CD14-positive monocyte (primary cell): ENCODE results near the gene FAM234A. TPM values are rescaled to one million over a fixed set of nuclear protein-coding genes. Genes with fewer than 3 reads are reported as not detected.

ENCODE experiments used
- DNase-seq, 3 donors: peaks; one replicate each; pipeline ENCODE4 v3.0.0-alpha.2; 2011 to 2022
- H2AFZ ChIP-seq: 2 replicates; pipeline ENCODE4 v1.6.0; 2012; ENCODE audit warnings: mild to moderate bottlenecking, low read depth, low read length, inconsistent platforms; ENCODE audit not compliant: insufficient read depth, poor library complexity, severe bottlenecking
- H3K27ac ChIP-seq, 2 donors: 1 replicate in 1 of 2; 2 replicates in 1 of 2; pipeline ENCODE4 v1.5.1; 2012 to 2013; ENCODE audit warnings: low read length in 2 of 2, control low read depth in 1 of 2, inconsistent platforms in 1 of 2, low read depth in 1 of 2, mild to moderate bottlenecking in 1 of 2
- H3K27me3 ChIP-seq, 2 donors: one replicate each; pipeline versions ENCODE4 v1.6.0 to v1.6.1; 2011 to 2013; ENCODE audit warnings: low read length in 2 of 2; ENCODE audit not compliant: control insufficient read depth in 2 of 2, insufficient read depth in 2 of 2
- H3K36me3 ChIP-seq, 2 donors: replicated peaks in 1 of 2; 1 replicate in 1 of 2; 2 replicates in 1 of 2; pipeline versions ENCODE4 v1.5.1 to v1.6.1; 2012 to 2013; ENCODE audit warnings: low read length in 2 of 2, control low read depth in 1 of 2, inconsistent platforms in 1 of 2, mild to moderate bottlenecking in 1 of 2; ENCODE audit not compliant: insufficient read depth in 2 of 2, control insufficient read depth in 1 of 2
- H3K4me1 ChIP-seq, 2 donors: 1 replicate in 1 of 2; 2 replicates in 1 of 2; pipeline versions ENCODE4 v1.5.1 to v1.6.1; 2012 to 2013; ENCODE audit warnings: low read length in 2 of 2, control low read depth in 1 of 2, inconsistent platforms in 1 of 2, mild to moderate bottlenecking in 1 of 2, moderate library complexity in 1 of 2; ENCODE audit not compliant: insufficient read depth in 2 of 2, control insufficient read depth in 1 of 2
- H3K4me2 ChIP-seq: replicated peaks from 2 replicates; pipeline ENCODE3; 2012; ENCODE audit warnings: low read length, moderate library complexity, mild to moderate bottlenecking; ENCODE audit not compliant: poor library complexity, severe bottlenecking; ENCODE audit errors: extremely low read depth
- H3K4me3 ChIP-seq, 3 experiments: fragments of 200-600 bp in 1 of 3; sonication (generic) in 1 of 3; replicated peaks in 1 of 3; 1 replicate in 2 of 3; 2 replicates in 1 of 3; pipeline ENCODE4 v1.5.1; 2011 to 2013; ENCODE audit warnings: low read length in 3 of 3, mild to moderate bottlenecking in 3 of 3, control low read depth in 2 of 3, low read depth in 2 of 3, inconsistent platforms in 1 of 3, moderate library complexity in 1 of 3
- H3K79me2 ChIP-seq: 2 replicates; pipeline ENCODE4 v1.6.0; 2012; ENCODE audit warnings: mild to moderate bottlenecking, control low read depth, inconsistent platforms, low read length, moderate library complexity; ENCODE audit not compliant: insufficient read depth
- H3K9ac ChIP-seq: 2 replicates; pipeline ENCODE4 v1.6.0; 2017; ENCODE audit warnings: low read length, mild to moderate bottlenecking; ENCODE audit not compliant: insufficient read depth, poor library complexity, severe bottlenecking
- H3K9me3 ChIP-seq, 2 donors: replicated peaks in 1 of 2; 1 replicate in 1 of 2; 2 replicates in 1 of 2; pipeline versions ENCODE4 v1.5.1 to v1.6.1; 2012 to 2013; ENCODE audit warnings: low read length in 2 of 2, control low read depth in 1 of 2; ENCODE audit not compliant: control insufficient read depth in 1 of 2, insufficient read depth in 1 of 2
- H4K20me1 ChIP-seq: 2 replicates; pipeline ENCODE4 v1.6.0; 2012; ENCODE audit warnings: mild to moderate bottlenecking, low read length, control low read depth, moderate library complexity; ENCODE audit not compliant: insufficient read depth
- H3K27ac Mint-ChIP-seq, 7 donors: one replicate each; pipeline ENCODE4 v1.8.0; 2020; ENCODE audit warnings: mild to moderate bottlenecking in 7 of 7, mixed read lengths in 7 of 7, moderate library complexity in 6 of 7, inconsistent platforms in 2 of 7
- H3K27me3 Mint-ChIP-seq, 3 donors: one replicate each; pipeline ENCODE4 v1.8.0; 2021 to 2022; ENCODE audit warnings: low read depth in 3 of 3, mild to moderate bottlenecking in 3 of 3, mixed read lengths in 3 of 3, moderate library complexity in 3 of 3, inconsistent platforms in 1 of 3
- H3K36me3 Mint-ChIP-seq, 2 donors: one replicate each; pipeline ENCODE4 v1.8.0; 2020; ENCODE audit warnings: mixed read lengths in 2 of 2, inconsistent platforms in 1 of 2, mild to moderate bottlenecking in 1 of 2
- H3K4me1 Mint-ChIP-seq: one replicate; pipeline ENCODE4 v1.8.0; 2020; ENCODE audit warnings: mild to moderate bottlenecking, mixed read lengths
- H3K4me3 Mint-ChIP-seq, 2 donors: one replicate each; pipeline ENCODE4 v1.8.0; 2020; ENCODE audit warnings: mild to moderate bottlenecking in 2 of 2, mixed read lengths in 2 of 2, moderate library complexity in 1 of 2
- H3K9me3 Mint-ChIP-seq, 7 donors: one replicate each; pipeline ENCODE4 v1.8.0; 2020 to 2022; ENCODE audit warnings: mixed read lengths in 7 of 7, mild to moderate bottlenecking in 6 of 7, moderate library complexity in 6 of 7, inconsistent platforms in 2 of 7
- WGBS: methylation state at CpG from one replicate; pipeline ENCODE4 v1.1.5; 2013; ENCODE audit warnings: missing lambda C conversion rate; ENCODE audit not compliant: insufficient coverage; 5-methylcytosine and 5-hydroxymethylcytosine counted together
- intact Hi-C, 2 donors: fragments of 100-400 bp; cut with micrococcal nuclease; formaldehyde crosslinking; loops; one replicate each; pipeline versions ENCODE4 v1.15.0 to v1.15.1; 2023
- polyA plus RNA-seq, 3 donors: library from polyadenylated mRNA; depleted of rRNA in 1 of 3; unstranded in 2 of 3; stranded (reverse) in 1 of 3; fragments of 300-500 nt in 2 of 3; fragments of >200 nt in 1 of 3; fragmentation: Illumina TruSeq in 2 of 3; gene quantifications; 1 replicate in 2 of 3; 2 replicates in 1 of 3; pipeline ENCODE4 v1.2.3, GENCODE V29; 2012 to 2021
- TF ChIP-seq, protein P1 (sequence below): fragments of 200-600 bp; IDR thresholded peaks from one replicate; pipeline ENCODE4 v1.8.0; 2022; ENCODE audit warnings: antibody characterized with exemption, mild to moderate bottlenecking

Gene FAM234A
- polyA plus RNA-seq, 3 donors = 22.5 to 40.4 (median 25.1) TPM

GRCh38 chr16:212999-213398, 21.6 kb upstream of the FAM234A start:
- intact Hi-C loops = no loop called here
- Mint-ChIP-seq H3K36me3 (peaks cover 74 to 100% of the 10 kb centered on the region in 2 donors), H3K27ac (peak overlapping the region in 2 of 7 donors; percentile 18 to 42), H3K4me1 (no peaks in the 10 kb centered on the region), H3K4me3 (no peak overlapping the region), H3K27me3 (peaks cover 0 to 1% (median 0%) of the 10 kb centered on the region in 3 donors), H3K9me3 (no peaks in the 10 kb centered on the region)
- no peak for DNase-seq
- H3K4me1 ChIP-seq = no peaks in the 10 kb centered on the region
- H3K79me2 ChIP-seq = peaks cover 21% of the 10 kb centered on the region
- H3K27ac ChIP-seq = no peak overlapping the region
- TF ChIP-seq, protein P1, sequence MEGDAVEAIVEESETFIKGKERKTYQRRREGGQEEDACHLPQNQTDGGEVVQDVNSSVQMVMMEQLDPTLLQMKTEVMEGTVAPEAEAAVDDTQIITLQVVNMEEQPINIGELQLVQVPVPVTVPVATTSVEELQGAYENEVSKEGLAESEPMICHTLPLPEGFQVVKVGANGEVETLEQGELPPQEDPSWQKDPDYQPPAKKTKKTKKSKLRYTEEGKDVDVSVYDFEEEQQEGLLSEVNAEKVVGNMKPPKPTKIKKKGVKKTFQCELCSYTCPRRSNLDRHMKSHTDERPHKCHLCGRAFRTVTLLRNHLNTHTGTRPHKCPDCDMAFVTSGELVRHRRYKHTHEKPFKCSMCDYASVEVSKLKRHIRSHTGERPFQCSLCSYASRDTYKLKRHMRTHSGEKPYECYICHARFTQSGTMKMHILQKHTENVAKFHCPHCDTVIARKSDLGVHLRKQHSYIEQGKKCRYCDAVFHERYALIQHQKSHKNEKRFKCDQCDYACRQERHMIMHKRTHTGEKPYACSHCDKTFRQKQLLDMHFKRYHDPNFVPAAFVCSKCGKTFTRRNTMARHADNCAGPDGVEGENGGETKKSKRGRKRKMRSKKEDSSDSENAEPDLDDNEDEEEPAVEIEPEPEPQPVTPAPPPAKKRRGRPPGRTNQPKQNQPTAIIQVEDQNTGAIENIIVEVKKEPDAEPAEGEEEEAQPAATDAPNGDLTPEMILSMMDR = no peak
- H3K9me3 ChIP-seq = no peaks in the 10 kb centered on the region
- peaks cover 63% of the 10 kb centered on the region for H4K20me1 ChIP-seq
- no peak overlapping the region for H3K4me3 ChIP-seq
- peaks cover 71 to 96% of the 10 kb centered on the region in 2 donors for H3K36me3 ChIP-seq
- H2AFZ ChIP-seq = no peak overlapping the region
- no CpG with 5 or more reads among the region's 3 CpGs for WGBS
- no peak overlapping the region for H3K4me2 ChIP-seq
- no peak overlapping the region for H3K9ac ChIP-seq
- H3K27me3 ChIP-seq = no peaks in the 10 kb centered on the region

- WGBS = 92% methylated on average over 2 of the region's 4 CpGs
- no peak overlapping the region for H3K27ac ChIP-seq
- Mint-ChIP-seq H3K36me3 (peaks cover 61 to 94% of the 10 kb centered on the region in 2 donors), H3K9me3 (no peaks in the 10 kb centered on the region), H3K4me1 (peaks cover 1% of the 10 kb centered on the region), H3K4me3 (no peak overlapping the region), H3K27me3 (peaks cover 0 to 2% (median 0%) of the 10 kb centered on the region in 3 donors), H3K27ac (no peak overlapping the region)
- no peak overlapping the region for H3K9ac ChIP-seq
- DNase-seq = no peak
- intact Hi-C loops = no loop called here
- no peak overlapping the region for H3K4me2 ChIP-seq
- H3K4me1 ChIP-seq = no peaks in the 10 kb centered on the region
- H3K79me2 ChIP-seq = peaks cover 40% of the 10 kb centered on the region
- H3K4me3 ChIP-seq = no peak overlapping the region
- peaks cover 62 to 92% of the 10 kb centered on the region in 2 donors for H3K36me3 ChIP-seq
- H3K27me3 ChIP-seq = no peaks in the 10 kb centered on the region
- TF ChIP-seq, protein P1 = no peak
- peaks cover 48% of the 10 kb centered on the region for H4K20me1 ChIP-seq
- no peaks in the 10 kb centered on the region for H3K9me3 ChIP-seq
- H2AFZ ChIP-seq = no peak overlapping the region
Measured at GRCh38 chr16:220021-220420, 14.6 kb upstream of the FAM234A start.
